ENCODE measurements around the gene PLEKHA4.

DNA sequence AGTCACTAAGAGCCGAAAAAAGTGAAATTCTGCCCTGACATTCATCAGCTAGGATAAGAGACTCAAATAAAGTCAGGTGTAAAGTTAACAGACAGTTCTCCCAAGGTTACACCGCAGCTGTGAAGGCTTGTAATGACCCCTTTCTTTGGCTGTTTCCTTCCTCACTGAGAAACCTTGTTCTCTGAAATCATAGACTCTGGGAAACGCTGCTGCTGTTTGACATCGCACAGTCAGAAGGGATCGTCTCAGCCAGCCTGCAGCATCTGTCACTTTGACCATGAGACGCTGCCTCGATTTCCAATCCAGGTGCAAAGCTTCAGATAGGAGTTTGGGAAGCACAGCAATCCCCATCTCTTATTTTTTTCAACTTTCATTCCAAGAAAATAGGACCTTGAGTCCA is 58.3 kb downstream of the PLEKHA4 start:
- TF ChIP-seq ZNF24 (IDR thresholded peaks at IDR 0.05) (no peak), ZNF121 (CRISPR knock-in tag; conservative IDR thresholded peaks at IDR 0.05) (no peak)
- TF ChIP-seq, protein P1, sequence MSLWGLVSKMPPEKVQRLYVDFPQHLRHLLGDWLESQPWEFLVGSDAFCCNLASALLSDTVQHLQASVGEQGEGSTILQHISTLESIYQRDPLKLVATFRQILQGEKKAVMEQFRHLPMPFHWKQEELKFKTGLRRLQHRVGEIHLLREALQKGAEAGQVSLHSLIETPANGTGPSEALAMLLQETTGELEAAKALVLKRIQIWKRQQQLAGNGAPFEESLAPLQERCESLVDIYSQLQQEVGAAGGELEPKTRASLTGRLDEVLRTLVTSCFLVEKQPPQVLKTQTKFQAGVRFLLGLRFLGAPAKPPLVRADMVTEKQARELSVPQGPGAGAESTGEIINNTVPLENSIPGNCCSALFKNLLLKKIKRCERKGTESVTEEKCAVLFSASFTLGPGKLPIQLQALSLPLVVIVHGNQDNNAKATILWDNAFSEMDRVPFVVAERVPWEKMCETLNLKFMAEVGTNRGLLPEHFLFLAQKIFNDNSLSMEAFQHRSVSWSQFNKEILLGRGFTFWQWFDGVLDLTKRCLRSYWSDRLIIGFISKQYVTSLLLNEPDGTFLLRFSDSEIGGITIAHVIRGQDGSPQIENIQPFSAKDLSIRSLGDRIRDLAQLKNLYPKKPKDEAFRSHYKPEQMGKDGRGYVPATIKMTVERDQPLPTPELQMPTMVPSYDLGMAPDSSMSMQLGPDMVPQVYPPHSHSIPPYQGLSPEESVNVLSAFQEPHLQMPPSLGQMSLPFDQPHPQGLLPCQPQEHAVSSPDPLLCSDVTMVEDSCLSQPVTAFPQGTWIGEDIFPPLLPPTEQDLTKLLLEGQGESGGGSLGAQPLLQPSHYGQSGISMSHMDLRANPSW (CRISPR knock-in tag; IDR thresholded peaks at IDR 0.05): no peak
- TF ChIP-seq, protein P2, sequence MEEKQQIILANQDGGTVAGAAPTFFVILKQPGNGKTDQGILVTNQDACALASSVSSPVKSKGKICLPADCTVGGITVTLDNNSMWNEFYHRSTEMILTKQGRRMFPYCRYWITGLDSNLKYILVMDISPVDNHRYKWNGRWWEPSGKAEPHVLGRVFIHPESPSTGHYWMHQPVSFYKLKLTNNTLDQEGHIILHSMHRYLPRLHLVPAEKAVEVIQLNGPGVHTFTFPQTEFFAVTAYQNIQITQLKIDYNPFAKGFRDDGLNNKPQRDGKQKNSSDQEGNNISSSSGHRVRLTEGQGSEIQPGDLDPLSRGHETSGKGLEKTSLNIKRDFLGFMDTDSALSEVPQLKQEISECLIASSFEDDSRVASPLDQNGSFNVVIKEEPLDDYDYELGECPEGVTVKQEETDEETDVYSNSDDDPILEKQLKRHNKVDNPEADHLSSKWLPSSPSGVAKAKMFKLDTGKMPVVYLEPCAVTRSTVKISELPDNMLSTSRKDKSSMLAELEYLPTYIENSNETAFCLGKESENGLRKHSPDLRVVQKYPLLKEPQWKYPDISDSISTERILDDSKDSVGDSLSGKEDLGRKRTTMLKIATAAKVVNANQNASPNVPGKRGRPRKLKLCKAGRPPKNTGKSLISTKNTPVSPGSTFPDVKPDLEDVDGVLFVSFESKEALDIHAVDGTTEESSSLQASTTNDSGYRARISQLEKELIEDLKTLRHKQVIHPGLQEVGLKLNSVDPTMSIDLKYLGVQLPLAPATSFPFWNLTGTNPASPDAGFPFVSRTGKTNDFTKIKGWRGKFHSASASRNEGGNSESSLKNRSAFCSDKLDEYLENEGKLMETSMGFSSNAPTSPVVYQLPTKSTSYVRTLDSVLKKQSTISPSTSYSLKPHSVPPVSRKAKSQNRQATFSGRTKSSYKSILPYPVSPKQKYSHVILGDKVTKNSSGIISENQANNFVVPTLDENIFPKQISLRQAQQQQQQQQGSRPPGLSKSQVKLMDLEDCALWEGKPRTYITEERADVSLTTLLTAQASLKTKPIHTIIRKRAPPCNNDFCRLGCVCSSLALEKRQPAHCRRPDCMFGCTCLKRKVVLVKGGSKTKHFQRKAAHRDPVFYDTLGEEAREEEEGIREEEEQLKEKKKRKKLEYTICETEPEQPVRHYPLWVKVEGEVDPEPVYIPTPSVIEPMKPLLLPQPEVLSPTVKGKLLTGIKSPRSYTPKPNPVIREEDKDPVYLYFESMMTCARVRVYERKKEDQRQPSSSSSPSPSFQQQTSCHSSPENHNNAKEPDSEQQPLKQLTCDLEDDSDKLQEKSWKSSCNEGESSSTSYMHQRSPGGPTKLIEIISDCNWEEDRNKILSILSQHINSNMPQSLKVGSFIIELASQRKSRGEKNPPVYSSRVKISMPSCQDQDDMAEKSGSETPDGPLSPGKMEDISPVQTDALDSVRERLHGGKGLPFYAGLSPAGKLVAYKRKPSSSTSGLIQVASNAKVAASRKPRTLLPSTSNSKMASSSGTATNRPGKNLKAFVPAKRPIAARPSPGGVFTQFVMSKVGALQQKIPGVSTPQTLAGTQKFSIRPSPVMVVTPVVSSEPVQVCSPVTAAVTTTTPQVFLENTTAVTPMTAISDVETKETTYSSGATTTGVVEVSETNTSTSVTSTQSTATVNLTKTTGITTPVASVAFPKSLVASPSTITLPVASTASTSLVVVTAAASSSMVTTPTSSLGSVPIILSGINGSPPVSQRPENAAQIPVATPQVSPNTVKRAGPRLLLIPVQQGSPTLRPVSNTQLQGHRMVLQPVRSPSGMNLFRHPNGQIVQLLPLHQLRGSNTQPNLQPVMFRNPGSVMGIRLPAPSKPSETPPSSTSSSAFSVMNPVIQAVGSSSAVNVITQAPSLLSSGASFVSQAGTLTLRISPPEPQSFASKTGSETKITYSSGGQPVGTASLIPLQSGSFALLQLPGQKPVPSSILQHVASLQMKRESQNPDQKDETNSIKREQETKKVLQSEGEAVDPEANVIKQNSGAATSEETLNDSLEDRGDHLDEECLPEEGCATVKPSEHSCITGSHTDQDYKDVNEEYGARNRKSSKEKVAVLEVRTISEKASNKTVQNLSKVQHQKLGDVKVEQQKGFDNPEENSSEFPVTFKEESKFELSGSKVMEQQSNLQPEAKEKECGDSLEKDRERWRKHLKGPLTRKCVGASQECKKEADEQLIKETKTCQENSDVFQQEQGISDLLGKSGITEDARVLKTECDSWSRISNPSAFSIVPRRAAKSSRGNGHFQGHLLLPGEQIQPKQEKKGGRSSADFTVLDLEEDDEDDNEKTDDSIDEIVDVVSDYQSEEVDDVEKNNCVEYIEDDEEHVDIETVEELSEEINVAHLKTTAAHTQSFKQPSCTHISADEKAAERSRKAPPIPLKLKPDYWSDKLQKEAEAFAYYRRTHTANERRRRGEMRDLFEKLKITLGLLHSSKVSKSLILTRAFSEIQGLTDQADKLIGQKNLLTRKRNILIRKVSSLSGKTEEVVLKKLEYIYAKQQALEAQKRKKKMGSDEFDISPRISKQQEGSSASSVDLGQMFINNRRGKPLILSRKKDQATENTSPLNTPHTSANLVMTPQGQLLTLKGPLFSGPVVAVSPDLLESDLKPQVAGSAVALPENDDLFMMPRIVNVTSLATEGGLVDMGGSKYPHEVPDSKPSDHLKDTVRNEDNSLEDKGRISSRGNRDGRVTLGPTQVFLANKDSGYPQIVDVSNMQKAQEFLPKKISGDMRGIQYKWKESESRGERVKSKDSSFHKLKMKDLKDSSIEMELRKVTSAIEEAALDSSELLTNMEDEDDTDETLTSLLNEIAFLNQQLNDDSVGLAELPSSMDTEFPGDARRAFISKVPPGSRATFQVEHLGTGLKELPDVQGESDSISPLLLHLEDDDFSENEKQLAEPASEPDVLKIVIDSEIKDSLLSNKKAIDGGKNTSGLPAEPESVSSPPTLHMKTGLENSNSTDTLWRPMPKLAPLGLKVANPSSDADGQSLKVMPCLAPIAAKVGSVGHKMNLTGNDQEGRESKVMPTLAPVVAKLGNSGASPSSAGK (IDR thresholded peaks at IDR 0.05): no peak
- TF ChIP-seq, protein P3, sequence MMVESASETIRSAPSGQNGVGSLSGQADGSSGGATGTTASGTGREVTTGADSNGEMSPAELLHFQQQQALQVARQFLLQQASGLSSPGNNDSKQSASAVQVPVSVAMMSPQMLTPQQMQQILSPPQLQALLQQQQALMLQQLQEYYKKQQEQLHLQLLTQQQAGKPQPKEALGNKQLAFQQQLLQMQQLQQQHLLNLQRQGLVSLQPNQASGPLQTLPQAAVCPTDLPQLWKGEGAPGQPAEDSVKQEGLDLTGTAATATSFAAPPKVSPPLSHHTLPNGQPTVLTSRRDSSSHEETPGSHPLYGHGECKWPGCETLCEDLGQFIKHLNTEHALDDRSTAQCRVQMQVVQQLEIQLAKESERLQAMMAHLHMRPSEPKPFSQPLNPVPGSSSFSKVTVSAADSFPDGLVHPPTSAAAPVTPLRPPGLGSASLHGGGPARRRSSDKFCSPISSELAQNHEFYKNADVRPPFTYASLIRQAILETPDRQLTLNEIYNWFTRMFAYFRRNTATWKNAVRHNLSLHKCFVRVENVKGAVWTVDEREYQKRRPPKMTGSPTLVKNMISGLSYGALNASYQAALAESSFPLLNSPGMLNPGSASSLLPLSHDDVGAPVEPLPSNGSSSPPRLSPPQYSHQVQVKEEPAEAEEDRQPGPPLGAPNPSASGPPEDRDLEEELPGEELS (CRISPR knock-in tag; IDR thresholded peaks at IDR 0.05; ENCODE audit: borderline replicate concordance): no peak
